Vagina (tissue), 2 donors: ENCODE results near the gene FERD3L.
A peak's percentile ranks its signal among the peaks of the same experiment; 100 is the strongest.

Source experiments
- CTCF ChIP-seq, 3 experiments: fragments of 450-650 bp in 2 of 3; fragments of 200-600 bp in 1 of 3; sonication (generic) in 1 of 3; IDR thresholded peaks; one replicate each; pipeline ENCODE4 v1.5.1; 2017 to 2019; ENCODE audit warnings: antibody characterized with exemption in 3 of 3, mild to moderate bottlenecking in 2 of 3, moderate library complexity in 2 of 3
- POLR2A ChIP-seq, 2 donors: fragments of 450-650 bp; IDR thresholded peaks; one replicate each; pipeline ENCODE4 v1.6.1; 2017; ENCODE audit warnings: antibody characterized with exemption in 2 of 2, mild to moderate bottlenecking in 2 of 2, moderate library complexity in 2 of 2
- POLR2AphosphoS5 ChIP-seq, 2 donors: sonication (generic); formaldehyde crosslinking; IDR thresholded peaks; one replicate each; pipeline ENCODE4 v1.9.0; 2017; ENCODE audit warnings: antibody characterized with exemption in 2 of 2, mild to moderate bottlenecking in 2 of 2, low read depth in 1 of 2; ENCODE audit not compliant: insufficient read depth in 1 of 2

DNA sequence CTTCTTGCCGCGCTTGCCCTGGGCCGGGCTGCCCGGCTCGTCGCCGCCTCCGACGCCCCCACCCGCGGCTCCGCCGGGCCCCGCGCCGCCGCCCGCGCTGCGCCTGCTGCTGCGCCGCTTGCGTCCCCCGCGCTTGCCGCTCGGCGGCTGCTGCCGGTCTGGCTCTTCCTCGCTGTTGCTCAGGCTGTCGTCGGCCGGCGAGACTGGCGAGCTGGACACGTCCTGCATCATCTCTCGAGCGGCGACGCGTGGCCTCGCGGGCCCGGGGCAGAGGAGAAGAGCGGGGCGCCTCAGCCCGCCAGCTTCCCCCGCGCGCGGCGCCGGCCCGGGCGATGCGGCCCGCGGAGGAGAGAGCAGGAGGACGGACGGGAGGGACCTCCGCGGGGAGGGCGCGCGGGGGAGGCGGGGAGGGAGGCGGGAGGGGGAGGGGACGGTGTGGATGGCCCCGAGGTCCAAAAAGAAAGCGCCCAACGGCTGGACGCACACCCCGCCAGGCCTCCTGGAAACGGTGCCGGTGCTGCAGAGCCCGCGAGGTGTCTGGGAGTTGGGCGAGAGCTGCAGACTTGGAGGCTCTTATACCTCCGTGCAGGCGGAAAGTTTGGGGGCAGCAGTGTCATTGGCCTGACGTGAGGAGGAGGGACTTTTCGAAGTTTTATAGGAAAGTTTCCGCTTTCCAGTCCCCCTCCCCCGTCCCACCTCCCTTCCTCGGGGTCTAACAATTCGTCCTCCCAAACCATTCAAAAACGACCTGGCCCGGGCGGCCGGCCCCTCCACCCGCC is 27.9 kb downstream of the FERD3L start, which contains the start of gene TWIST1:
- TF ChIP-seq POLR2A (IDR thresholded peaks at IDR 0.05) (peak in 1 of 2 donors; percentile 22), POLR2AphosphoS5 (IDR thresholded peaks at IDR 0.05; ENCODE audit: insufficient read depth in 1 of 2, low read depth in 1 of 2) (peak in 1 of 2 donors; percentile 77), CTCF (IDR thresholded peaks at IDR 0.05) (no peak)
